WTC11 (cell line): ENCODE results near the gene TMEM176B.

Source experiments
- PREB ChIP-seq: sonication (generic); formaldehyde crosslinking; IDR thresholded peaks from 2 replicates; pipeline ENCODE4 v1.8.1; 2022; ENCODE audit warnings: mild to moderate bottlenecking, missing genetic modification reagents, moderate library complexity, borderline replicate concordance
- TF ChIP-seq, protein P1 (sequence below): sonication (generic); formaldehyde crosslinking; IDR thresholded peaks from 2 replicates; pipeline ENCODE4 v1.8.0; 2022; ENCODE audit warnings: mild to moderate bottlenecking, missing genetic modification reagents

GRCh38 chr7:150756858-150757257, 43.3 kb downstream of the TMEM176B start:
- no peak for TF ChIP-seq PREB
- TF ChIP-seq, protein P1, sequence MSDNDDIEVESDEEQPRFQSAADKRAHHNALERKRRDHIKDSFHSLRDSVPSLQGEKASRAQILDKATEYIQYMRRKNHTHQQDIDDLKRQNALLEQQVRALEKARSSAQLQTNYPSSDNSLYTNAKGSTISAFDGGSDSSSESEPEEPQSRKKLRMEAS (CRISPR knock-in tag) = no peak
